ENCODE data around the gene SNX4. TPM values are rescaled to one million over a fixed set of nuclear protein-coding genes. Genes with fewer than 3 reads are reported as not detected.
"Not testable (repeated sequence)": the region's sequence is repeated elsewhere in the genome, so short reads cannot be mapped to it uniquely, and the experiment has no call there.

SNX4 gene
- total RNA-seq, 1 donor from 2014 or later = 27.5 TPM

DNA sequence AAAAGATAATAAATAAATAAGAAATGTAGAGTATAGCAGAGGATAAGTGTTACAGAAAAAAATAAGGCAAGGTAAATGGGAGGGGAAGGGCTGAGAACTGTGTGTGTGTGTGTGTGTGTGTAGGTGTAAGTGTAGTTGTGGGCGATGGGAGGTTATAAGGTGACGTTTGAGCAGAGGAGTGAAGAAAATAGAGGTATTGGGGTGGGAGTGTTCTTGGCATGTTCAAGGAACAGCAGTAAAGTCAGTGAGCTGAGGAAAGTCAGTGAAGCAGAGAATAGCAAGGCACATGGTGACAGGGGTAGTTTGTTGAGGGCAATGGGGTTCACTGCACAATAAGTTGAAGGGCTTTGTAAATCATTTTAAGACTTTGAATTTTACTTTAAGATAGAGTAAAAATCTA lies 113.9 kb downstream of the SNX4 start:
- H3K9me3 ChIP-seq = no peaks in the 10 kb centered on the region
- H3K27ac ChIP-seq = no peak overlapping the region
- intact Hi-C loops (cut with DNase I) = no loop called here
- H3K27me3 ChIP-seq = no peaks in the 10 kb centered on the region
- DNase-seq (ENCODE audit: extremely low spot score in 2 of 2) = no peak
- H3K4me3 ChIP-seq = no peak overlapping the region
- TF ChIP-seq POLR2AphosphoS5 (IDR thresholded peaks at IDR 0.05; ENCODE audit: insufficient read depth in 1 of 2, low read depth in 1 of 2) (no peak), POLR2A (IDR thresholded peaks at IDR 0.05) (no peak)
- TF ChIP-seq, protein P1, sequence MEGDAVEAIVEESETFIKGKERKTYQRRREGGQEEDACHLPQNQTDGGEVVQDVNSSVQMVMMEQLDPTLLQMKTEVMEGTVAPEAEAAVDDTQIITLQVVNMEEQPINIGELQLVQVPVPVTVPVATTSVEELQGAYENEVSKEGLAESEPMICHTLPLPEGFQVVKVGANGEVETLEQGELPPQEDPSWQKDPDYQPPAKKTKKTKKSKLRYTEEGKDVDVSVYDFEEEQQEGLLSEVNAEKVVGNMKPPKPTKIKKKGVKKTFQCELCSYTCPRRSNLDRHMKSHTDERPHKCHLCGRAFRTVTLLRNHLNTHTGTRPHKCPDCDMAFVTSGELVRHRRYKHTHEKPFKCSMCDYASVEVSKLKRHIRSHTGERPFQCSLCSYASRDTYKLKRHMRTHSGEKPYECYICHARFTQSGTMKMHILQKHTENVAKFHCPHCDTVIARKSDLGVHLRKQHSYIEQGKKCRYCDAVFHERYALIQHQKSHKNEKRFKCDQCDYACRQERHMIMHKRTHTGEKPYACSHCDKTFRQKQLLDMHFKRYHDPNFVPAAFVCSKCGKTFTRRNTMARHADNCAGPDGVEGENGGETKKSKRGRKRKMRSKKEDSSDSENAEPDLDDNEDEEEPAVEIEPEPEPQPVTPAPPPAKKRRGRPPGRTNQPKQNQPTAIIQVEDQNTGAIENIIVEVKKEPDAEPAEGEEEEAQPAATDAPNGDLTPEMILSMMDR (IDR thresholded peaks at IDR 0.05) = no peak
- H3K36me3 ChIP-seq = no peaks in the 10 kb centered on the region
- H3K4me1 ChIP-seq = no peaks in the 10 kb centered on the region

DNA sequence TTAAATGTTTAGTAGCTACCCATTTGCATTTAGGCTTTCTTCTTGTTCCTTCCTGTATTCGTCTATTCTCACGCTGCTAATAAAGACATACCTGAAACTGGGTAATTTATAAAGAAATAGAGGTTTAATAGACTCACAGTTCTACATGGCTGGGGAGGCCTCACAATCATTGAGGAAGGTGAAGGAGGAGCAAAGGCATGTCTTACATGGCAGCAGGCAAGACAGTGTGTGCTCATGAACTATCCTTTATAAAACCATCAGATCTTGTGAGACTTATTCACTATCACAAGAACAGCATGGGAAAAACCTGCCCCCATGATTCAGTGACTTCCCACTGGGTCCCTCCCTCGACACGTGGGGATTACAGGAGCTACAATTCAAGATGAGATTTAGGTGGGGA lies 114.5 kb downstream of the SNX4 start:
- H3K4me1 ChIP-seq; H3K27ac ChIP-seq; intact Hi-C loops (cut with DNase I); H3K4me3 ChIP-seq; H3K36me3 ChIP-seq; H3K27me3 ChIP-seq; H3K9me3 ChIP-seq; DNase-seq (ENCODE audit: extremely low spot score in 2 of 2): not testable (repeated sequence)

DNA sequence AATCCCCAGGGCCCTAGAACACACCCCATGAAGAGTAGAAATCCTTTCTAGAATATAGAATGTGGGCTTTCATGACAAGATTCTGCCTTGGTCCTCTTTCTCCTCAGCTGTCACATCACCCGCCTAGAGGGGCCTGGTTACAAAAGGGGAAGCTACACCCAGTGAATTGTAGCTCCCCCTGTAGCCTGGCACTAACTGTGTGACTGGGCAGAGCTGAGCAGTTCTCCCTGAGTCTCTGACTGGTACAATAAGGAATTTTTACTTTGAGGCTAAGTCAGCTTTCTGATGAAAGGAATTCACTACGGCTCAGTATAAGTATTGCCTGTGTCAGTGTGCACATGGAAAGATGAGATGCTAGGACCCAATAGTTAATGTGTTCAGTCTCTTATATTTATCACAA lies 116.2 kb downstream of the SNX4 start:
- Histone ChIP-seq H3K4me1 (no peaks in the 10 kb centered on the region), H3K27ac (no peak overlapping the region), H3K4me3 (no peak overlapping the region), H3K27me3 (no peaks in the 10 kb centered on the region), H3K9me3 (no peaks in the 10 kb centered on the region), H3K36me3 (no peaks in the 10 kb centered on the region)
- intact Hi-C loops (cut with DNase I) = no loop called here
- DNase-seq (ENCODE audit: extremely low spot score in 2 of 2) = no peak
- TF ChIP-seq POLR2AphosphoS5 (IDR thresholded peaks at IDR 0.05; ENCODE audit: insufficient read depth in 1 of 2, low read depth in 1 of 2) (no peak), POLR2A (IDR thresholded peaks at IDR 0.05) (no peak)
- TF ChIP-seq, protein P1 (IDR thresholded peaks at IDR 0.05) = no peak

DNA sequence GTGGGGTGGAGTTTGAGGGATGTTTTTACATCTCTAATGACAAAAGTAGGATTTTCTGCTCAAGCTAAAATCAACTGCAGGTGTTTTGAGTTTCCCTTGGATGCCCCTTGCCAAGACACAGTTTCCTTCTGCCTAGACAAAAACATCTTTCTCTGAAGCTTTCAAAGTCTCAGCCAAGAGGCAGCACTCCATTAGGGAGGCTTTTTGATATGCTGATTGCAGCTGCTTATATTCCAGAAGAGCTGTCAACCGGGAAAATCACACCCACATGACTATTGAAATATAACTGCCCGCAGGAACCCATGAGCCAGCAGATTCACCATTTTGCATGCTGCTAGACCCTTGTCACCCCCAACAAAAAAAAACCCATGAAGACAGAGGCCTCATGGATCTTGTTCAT lies 117.4 kb downstream of the SNX4 start:
- H3K4me3 ChIP-seq = no peak overlapping the region
- no peaks in the 10 kb centered on the region for H3K36me3 ChIP-seq
- H3K27me3 ChIP-seq = no peaks in the 10 kb centered on the region
- no peak overlapping the region for H3K27ac ChIP-seq
- no peak for DNase-seq (ENCODE audit: extremely low spot score in 2 of 2)
- TF ChIP-seq POLR2AphosphoS5 (IDR thresholded peaks at IDR 0.05; ENCODE audit: insufficient read depth in 1 of 2, low read depth in 1 of 2) = no peak
- TF ChIP-seq POLR2A (IDR thresholded peaks at IDR 0.05) = no peak
- TF ChIP-seq, protein P1 (IDR thresholded peaks at IDR 0.05) = no peak
- intact Hi-C loops (cut with DNase I) = no loop called here
- no peaks in the 10 kb centered on the region for H3K4me1 ChIP-seq
- no peaks in the 10 kb centered on the region for H3K9me3 ChIP-seq

DNA sequence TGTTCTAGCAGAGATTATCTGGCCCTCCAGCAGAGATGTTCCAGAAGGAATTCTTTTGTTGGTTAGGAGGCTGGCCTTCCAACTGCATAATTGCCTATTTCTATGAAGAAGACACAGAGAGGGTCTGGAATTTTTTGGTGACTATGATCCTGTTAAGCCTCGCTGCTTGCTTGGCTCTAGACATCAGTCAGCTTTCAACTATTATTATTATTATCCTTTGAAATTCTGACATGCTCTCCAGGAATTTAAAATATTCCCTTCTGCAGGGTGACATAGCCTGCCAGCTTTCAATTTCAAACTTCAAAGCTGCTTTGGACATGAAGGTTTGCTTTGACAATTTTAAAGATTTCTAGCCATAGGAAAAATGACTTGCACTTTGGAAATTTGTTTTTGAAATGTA lies 118.6 kb downstream of the SNX4 start:
- no peak overlapping the region for H3K4me3 ChIP-seq
- no peaks in the 10 kb centered on the region for H3K27me3 ChIP-seq
- H3K9me3 ChIP-seq = no peaks in the 10 kb centered on the region
- H3K27ac ChIP-seq = no peak overlapping the region
- intact Hi-C loops (cut with DNase I) = no loop called here
- no peak for TF ChIP-seq POLR2A (IDR thresholded peaks at IDR 0.05)
- TF ChIP-seq, protein P1 (IDR thresholded peaks at IDR 0.05) = no peak
- no peak for TF ChIP-seq POLR2AphosphoS5 (IDR thresholded peaks at IDR 0.05; ENCODE audit: insufficient read depth in 1 of 2, low read depth in 1 of 2)
- no peaks in the 10 kb centered on the region for H3K36me3 ChIP-seq
- no peak for DNase-seq (ENCODE audit: extremely low spot score in 2 of 2)
- H3K4me1 ChIP-seq = no peaks in the 10 kb centered on the region

DNA sequence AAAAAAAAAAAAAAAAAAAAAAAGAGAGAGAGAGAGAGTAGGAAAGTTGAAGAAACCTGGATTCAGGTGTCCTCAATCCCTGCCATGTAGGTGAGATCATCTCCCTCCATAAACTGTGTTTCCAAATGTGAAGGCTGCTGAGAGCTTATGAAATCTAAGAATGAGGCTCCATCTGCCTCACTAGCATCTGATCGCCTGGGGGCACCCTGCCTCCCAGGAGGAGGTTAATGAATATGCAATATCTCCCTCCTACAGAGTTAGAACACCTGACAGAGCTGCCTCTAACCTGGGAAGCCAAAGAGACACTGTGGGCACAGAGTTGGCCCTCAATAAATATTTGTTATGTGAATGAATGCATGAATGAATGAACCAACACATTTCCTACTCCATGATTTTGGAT lies 121.0 kb downstream of the SNX4 start:
- Histone ChIP-seq H3K27me3 (no peaks in the 10 kb centered on the region), H3K27ac (no peak overlapping the region), H3K4me1 (no peaks in the 10 kb centered on the region), H3K36me3 (no peaks in the 10 kb centered on the region), H3K4me3 (no peak overlapping the region), H3K9me3 (no peaks in the 10 kb centered on the region)
- DNase-seq (ENCODE audit: extremely low spot score in 2 of 2) = no peak
- TF ChIP-seq POLR2A (IDR thresholded peaks at IDR 0.05) (no peak), POLR2AphosphoS5 (IDR thresholded peaks at IDR 0.05; ENCODE audit: insufficient read depth in 1 of 2, low read depth in 1 of 2) (no peak)
- TF ChIP-seq, protein P1 (IDR thresholded peaks at IDR 0.05) = no peak
- intact Hi-C loops (cut with DNase I) = no loop called here
